HepG2 (cell line): Measurements from ENCODE around the gene SLC27A1. TPM values are rescaled to one million over a fixed set of nuclear protein-coding genes. Genes with fewer than 3 reads are reported as not detected.

ENCODE experiments used
- DNMT3B ChIP-seq: conservative IDR thresholded peaks from 2 replicates; pipeline ENCODE4 v1.6.1; 2016; ENCODE audit warnings: missing biosample characterization, control low read depth
- FOXA1 ChIP-seq, 2 experiments: fragments of 450-650 bp in 1 of 2; sonication (generic) in 1 of 2; formaldehyde crosslinking in 1 of 2; IDR thresholded peaks; 2 replicates each; pipeline versions ENCODE4 v1.4.0 to v1.6.1; 2016 to 2020; ENCODE audit warnings: missing genetic modification reagents in 1 of 2
- ZBTB3 ChIP-seq: sonication (generic); formaldehyde crosslinking; IDR thresholded peaks from 2 replicates; pipeline ENCODE4 v1.4.0; 2020; ENCODE audit warnings: low read depth, mild to moderate bottlenecking, moderate library complexity, missing genetic modification reagents, borderline replicate concordance
- ZNF253 ChIP-seq: sonication (generic); formaldehyde crosslinking; IDR thresholded peaks from 2 replicates; pipeline ENCODE4 v1.8.0; 2022; ENCODE audit warnings: mild to moderate bottlenecking, missing genetic modification reagents, borderline replicate concordance
- ZNF280D ChIP-seq: sonication (generic); formaldehyde crosslinking; IDR thresholded peaks from 2 replicates; pipeline ENCODE4 v1.5.1; 2020; ENCODE audit warnings: mild to moderate bottlenecking, missing genetic modification reagents
- ZNF33A ChIP-seq: sonication (generic); formaldehyde crosslinking; IDR thresholded peaks from 2 replicates; pipeline ENCODE4 v1.5.1; 2020; ENCODE audit warnings: missing genetic modification reagents, mild to moderate bottlenecking, moderate library complexity, borderline replicate concordance
- ZNF576 ChIP-seq: sonication (generic); formaldehyde crosslinking; IDR thresholded peaks from 2 replicates; pipeline ENCODE4 v1.4.0; 2020; ENCODE audit warnings: mild to moderate bottlenecking, missing genetic modification reagents
- polyA plus RNA-seq, 8 experiments: library from polyadenylated mRNA; depleted of rRNA in 3 of 8; stranded (reverse) in 7 of 8; unstranded in 1 of 8; fragments of >200 nt; fragmentation: Illumina TruSeq in 4 of 8; extraction: Trizol in 4 of 8; gene quantifications; 2 replicates each; pipeline versions ENCODE4 v1.2.1 to v1.2.3, GENCODE V29; 2011 to 2016; ENCODE audit warnings: low read depth in 4 of 8, missing spikeins in 1 of 8, mixed read lengths in 1 of 8; ENCODE audit not compliant: insufficient read depth in 1 of 8
- total RNA-seq, 5 experiments: library from RNA; depleted of rRNA; stranded (reverse); fragments of >200 nt; fragmentation: Illumina TruSeq; extraction: Trizol; gene quantifications; 2 replicates each; pipeline ENCODE4 v1.2.3, GENCODE V29; 2016; ENCODE audit warnings: low read depth in 1 of 5
- TF ChIP-seq, protein P1 (sequence below): sonication (generic); formaldehyde crosslinking; IDR thresholded peaks from 2 replicates; pipeline ENCODE4 v1.4.0; 2020; ENCODE audit warnings: missing genetic modification reagents
- TF ChIP-seq, protein P2 (sequence below): sonication (generic); formaldehyde crosslinking; IDR thresholded peaks from 2 replicates; pipeline ENCODE4 v1.8.0; 2022; ENCODE audit warnings: mild to moderate bottlenecking, missing genetic modification reagents, moderate library complexity
- TF ChIP-seq, protein P3 (sequence below): sonication (generic); formaldehyde crosslinking; IDR thresholded peaks from 2 replicates; pipeline ENCODE4 v1.4.0; 2020; ENCODE audit warnings: mild to moderate bottlenecking, low read depth, missing genetic modification reagents
- TF ChIP-seq, protein P4 (sequence below): sonication (generic); formaldehyde crosslinking; IDR thresholded peaks from 2 replicates; pipeline ENCODE4 v1.5.1; 2020; ENCODE audit warnings: mild to moderate bottlenecking, missing genetic modification reagents, moderate library complexity

SLC27A1 gene
- total and polyA plus RNA-seq, 2 of the 13 experiments (the other 11 are each of a cell fraction or from before 2014, with no cell fraction given) = 4.1 to 8.8 TPM

DNA sequence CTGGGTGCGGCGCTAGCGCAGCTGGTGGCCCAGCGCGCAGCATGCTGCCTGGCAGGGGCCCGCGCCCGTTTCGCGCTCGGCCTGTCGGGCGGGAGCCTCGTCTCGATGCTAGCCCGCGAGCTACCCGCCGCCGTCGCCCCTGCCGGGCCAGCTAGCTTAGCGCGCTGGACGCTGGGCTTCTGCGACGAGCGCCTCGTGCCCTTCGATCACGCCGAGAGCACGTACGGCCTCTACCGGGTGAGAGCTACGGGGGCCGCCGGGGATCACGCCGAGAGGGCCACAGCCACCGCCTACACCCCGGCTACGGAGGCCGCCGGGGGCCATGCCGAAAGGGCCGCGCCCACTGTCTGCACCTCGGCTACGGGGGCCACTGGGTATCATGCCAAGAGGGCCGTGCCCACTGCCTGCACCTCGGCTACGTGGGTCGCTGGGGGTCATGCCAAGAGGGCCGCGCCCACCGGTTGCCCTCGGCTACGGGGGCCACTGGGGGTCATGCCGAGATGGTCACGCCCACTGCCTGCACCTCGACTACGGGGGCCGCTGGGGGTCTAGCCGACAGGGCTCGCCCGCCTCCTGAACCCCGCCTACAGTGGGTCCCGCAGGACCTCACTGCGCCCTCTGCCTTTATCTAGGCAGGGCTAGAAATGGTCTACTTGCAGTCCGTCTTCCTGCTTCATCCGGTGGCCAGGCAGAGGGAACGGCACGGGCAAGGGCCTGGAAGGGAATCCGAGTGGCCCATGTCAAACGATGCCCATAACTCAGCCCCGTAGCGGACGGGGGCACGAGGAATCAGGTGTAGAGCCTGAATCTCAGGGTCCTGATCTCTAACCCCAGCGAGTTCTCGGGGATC, 41.6 kb downstream of the SLC27A1 start (continued):
- no peak for TF ChIP-seq FOXA1 (IDR thresholded peaks at IDR 0.05)
- TF ChIP-seq FOXA1 (CRISPR knock-in tag; IDR thresholded peaks at IDR 0.05) = 0 out of 2 replicates have a peak, but pooled peaks have one; percentile 24
- no peak for TF ChIP-seq ZNF33A (CRISPR knock-in tag)
- no peak for TF ChIP-seq DNMT3B
- TF ChIP-seq, protein P1, sequence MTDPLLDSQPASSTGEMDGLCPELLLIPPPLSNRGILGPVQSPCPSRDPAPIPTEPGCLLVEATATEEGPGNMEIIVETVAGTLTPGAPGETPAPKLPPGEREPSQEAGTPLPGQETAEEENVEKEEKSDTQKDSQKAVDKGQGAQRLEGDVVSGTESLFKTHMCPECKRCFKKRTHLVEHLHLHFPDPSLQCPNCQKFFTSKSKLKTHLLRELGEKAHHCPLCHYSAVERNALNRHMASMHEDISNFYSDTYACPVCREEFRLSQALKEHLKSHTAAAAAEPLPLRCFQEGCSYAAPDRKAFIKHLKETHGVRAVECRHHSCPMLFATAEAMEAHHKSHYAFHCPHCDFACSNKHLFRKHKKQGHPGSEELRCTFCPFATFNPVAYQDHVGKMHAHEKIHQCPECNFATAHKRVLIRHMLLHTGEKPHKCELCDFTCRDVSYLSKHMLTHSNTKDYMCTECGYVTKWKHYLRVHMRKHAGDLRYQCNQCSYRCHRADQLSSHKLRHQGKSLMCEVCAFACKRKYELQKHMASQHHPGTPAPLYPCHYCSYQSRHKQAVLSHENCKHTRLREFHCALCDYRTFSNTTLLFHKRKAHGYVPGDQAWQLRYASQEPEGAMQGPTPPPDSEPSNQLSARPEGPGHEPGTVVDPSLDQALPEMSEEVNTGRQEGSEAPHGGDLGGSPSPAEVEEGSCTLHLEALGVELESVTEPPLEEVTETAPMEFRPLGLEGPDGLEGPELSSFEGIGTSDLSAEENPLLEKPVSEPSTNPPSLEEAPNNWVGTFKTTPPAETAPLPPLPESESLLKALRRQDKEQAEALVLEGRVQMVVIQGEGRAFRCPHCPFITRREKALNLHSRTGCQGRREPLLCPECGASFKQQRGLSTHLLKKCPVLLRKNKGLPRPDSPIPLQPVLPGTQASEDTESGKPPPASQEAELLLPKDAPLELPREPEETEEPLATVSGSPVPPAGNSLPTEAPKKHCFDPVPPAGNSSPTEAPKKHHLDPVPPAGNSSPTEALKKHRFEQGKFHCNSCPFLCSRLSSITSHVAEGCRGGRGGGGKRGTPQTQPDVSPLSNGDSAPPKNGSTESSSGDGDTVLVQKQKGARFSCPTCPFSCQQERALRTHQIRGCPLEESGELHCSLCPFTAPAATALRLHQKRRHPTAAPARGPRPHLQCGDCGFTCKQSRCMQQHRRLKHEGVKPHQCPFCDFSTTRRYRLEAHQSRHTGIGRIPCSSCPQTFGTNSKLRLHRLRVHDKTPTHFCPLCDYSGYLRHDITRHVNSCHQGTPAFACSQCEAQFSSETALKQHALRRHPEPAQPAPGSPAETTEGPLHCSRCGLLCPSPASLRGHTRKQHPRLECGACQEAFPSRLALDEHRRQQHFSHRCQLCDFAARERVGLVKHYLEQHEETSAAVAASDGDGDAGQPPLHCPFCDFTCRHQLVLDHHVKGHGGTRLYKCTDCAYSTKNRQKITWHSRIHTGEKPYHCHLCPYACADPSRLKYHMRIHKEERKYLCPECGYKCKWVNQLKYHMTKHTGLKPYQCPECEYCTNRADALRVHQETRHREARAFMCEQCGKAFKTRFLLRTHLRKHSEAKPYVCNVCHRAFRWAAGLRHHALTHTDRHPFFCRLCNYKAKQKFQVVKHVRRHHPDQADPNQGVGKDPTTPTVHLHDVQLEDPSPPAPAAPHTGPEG (CRISPR knock-in tag) = peak; percentile 84; the same call in 1 of the 2 replicates
- no peak for TF ChIP-seq ZNF253 (CRISPR knock-in tag)
- TF ChIP-seq, protein P2, sequence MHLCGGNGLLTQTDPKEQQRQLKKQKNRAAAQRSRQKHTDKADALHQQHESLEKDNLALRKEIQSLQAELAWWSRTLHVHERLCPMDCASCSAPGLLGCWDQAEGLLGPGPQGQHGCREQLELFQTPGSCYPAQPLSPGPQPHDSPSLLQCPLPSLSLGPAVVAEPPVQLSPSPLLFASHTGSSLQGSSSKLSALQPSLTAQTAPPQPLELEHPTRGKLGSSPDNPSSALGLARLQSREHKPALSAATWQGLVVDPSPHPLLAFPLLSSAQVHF (CRISPR knock-in tag) = peak; percentile 92
- TF ChIP-seq, protein P3, sequence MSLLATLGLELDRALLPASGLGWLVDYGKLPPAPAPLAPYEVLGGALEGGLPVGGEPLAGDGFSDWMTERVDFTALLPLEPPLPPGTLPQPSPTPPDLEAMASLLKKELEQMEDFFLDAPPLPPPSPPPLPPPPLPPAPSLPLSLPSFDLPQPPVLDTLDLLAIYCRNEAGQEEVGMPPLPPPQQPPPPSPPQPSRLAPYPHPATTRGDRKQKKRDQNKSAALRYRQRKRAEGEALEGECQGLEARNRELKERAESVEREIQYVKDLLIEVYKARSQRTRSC (CRISPR knock-in tag) = peak; percentile 84; the same call in 1 of the 2 replicates
- TF ChIP-seq, protein P4, sequence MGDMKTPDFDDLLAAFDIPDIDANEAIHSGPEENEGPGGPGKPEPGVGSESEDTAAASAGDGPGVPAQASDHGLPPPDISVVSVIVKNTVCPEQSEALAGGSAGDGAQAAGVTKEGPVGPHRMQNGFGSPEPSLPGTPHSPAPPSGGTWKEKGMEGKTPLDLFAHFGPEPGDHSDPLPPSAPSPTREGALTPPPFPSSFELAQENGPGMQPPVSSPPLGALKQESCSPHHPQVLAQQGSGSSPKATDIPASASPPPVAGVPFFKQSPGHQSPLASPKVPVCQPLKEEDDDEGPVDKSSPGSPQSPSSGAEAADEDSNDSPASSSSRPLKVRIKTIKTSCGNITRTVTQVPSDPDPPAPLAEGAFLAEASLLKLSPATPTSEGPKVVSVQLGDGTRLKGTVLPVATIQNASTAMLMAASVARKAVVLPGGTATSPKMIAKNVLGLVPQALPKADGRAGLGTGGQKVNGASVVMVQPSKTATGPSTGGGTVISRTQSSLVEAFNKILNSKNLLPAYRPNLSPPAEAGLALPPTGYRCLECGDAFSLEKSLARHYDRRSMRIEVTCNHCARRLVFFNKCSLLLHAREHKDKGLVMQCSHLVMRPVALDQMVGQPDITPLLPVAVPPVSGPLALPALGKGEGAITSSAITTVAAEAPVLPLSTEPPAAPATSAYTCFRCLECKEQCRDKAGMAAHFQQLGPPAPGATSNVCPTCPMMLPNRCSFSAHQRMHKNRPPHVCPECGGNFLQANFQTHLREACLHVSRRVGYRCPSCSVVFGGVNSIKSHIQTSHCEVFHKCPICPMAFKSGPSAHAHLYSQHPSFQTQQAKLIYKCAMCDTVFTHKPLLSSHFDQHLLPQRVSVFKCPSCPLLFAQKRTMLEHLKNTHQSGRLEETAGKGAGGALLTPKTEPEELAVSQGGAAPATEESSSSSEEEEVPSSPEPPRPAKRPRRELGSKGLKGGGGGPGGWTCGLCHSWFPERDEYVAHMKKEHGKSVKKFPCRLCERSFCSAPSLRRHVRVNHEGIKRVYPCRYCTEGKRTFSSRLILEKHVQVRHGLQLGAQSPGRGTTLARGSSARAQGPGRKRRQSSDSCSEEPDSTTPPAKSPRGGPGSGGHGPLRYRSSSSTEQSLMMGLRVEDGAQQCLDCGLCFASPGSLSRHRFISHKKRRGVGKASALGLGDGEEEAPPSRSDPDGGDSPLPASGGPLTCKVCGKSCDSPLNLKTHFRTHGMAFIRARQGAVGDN (CRISPR knock-in tag) = peak; percentile 99
- no peak for TF ChIP-seq ZNF576 (CRISPR knock-in tag)
- TF ChIP-seq ZNF280D (CRISPR knock-in tag) = 0 out of 2 replicates have a peak, but pooled peaks have one; percentile 73
- peak; percentile 90; the same call in 1 of the 2 replicates for TF ChIP-seq ZBTB3 (CRISPR knock-in tag)
